NCI-H1436 (cell line): Measurements from ENCODE around the gene MANSC1.
"Not testable (repeated sequence)": the region's sequence is repeated elsewhere in the genome, so short reads cannot be mapped to it uniquely, and the experiment has no call there.

Experiments
- DNase-seq: peaks from one replicate; lab custom pipeline; 2025; lab: John Stamatoyannopoulos, UW

The MANSC1 gene

GRCh38 chr12:12323591-12323990, 26.5 kb downstream of the MANSC1 start:
- DNase-seq: no peak

- no peak for DNase-seq
Observed at GRCh38 chr12:12323118-12323517, 26.9 kb downstream of the MANSC1 start.

GRCh38 chr12:12319451-12320183, 30.4 kb downstream of the MANSC1 start:
- DNase-seq: no peak

GRCh38 chr12:12315838-12316237, 34.2 kb downstream of the MANSC1 start:
- no peak for DNase-seq

- not testable (repeated sequence) for DNase-seq
Observed at GRCh38 chr12:12310695-12311094, 39.3 kb downstream of the MANSC1 start.

- DNase-seq: no peak
Observed at GRCh38 chr12:12305568-12306300, 44.3 kb downstream of the MANSC1 start.

GRCh38 chr12:12302976-12303375, 47.1 kb downstream of the MANSC1 start:
- DNase-seq: no peak

GRCh38 chr12:12301122-12301521, 48.9 kb downstream of the MANSC1 start:
- DNase-seq: no peak

- DNase-seq: no peak
Observed at GRCh38 chr12:12297201-12297830, 52.7 kb downstream of the MANSC1 start.

- DNase-seq: no peak
Observed at GRCh38 chr12:12294215-12295005, 55.6 kb downstream of the MANSC1 start.

GRCh38 chr12:12290206-12290605, 59.8 kb downstream of the MANSC1 start:
- DNase-seq: no peak

GRCh38 chr12:12286441-12286840, 63.6 kb downstream of the MANSC1 start:
- no peak for DNase-seq

GRCh38 chr12:12282761-12283425, 67.1 kb downstream of the MANSC1 start:
- no peak for DNase-seq

GRCh38 chr12:12282202-12282601, 67.8 kb downstream of the MANSC1 start:
- no peak for DNase-seq

- DNase-seq: no peak
Observed at GRCh38 chr12:12281134-12281533, 68.9 kb downstream of the MANSC1 start.

GRCh38 chr12:12278899-12279298, 71.1 kb downstream of the MANSC1 start:
- DNase-seq: no peak
